CD4-positive, alpha-beta T cell treated with Interferon alpha-2 for 1 hour (primary cell): ENCODE measurements around the gene CRYBB2.
"Not testable (repeated sequence)": the region's sequence is repeated elsewhere in the genome, so short reads cannot be mapped to it uniquely, and the experiment has no call there.

Experiments
- DNase-seq, 2 donors: peaks; one replicate each; pipeline ENCODE4 v3.0.0-alpha.2; 2020 to 2022

Gene CRYBB2

GRCh38 chr22:25236417-25236816 is 17.0 kb downstream of the CRYBB2 start:
- no peak for DNase-seq

- no peak for DNase-seq
Measured at GRCh38 chr22:25237503-25237902, 18.1 kb downstream of the CRYBB2 start.

GRCh38 chr22:25238058-25238457 is 18.6 kb downstream of the CRYBB2 start:
- DNase-seq = not testable (repeated sequence)

- not testable (repeated sequence) for DNase-seq
Measured at GRCh38 chr22:25255169-25255568, 35.7 kb downstream of the CRYBB2 start.

- DNase-seq = not testable (repeated sequence)
Measured at GRCh38 chr22:25267567-25267966, 48.1 kb downstream of the CRYBB2 start.

GRCh38 chr22:25268902-25269301 is 49.5 kb downstream of the CRYBB2 start:
- DNase-seq = not testable (repeated sequence)

GRCh38 chr22:25270061-25270460 is 50.6 kb downstream of the CRYBB2 start:
- not testable (repeated sequence) for DNase-seq

- not testable (repeated sequence) for DNase-seq
Measured at GRCh38 chr22:25273231-25273630, 53.8 kb downstream of the CRYBB2 start.

- DNase-seq = not testable (repeated sequence)
Measured at GRCh38 chr22:25273928-25274327, 54.5 kb downstream of the CRYBB2 start.

- DNase-seq = not testable (repeated sequence)
Measured at GRCh38 chr22:25280118-25280517, 60.7 kb downstream of the CRYBB2 start.
